ENCODE results near the gene FUT9. TPM values are rescaled to one million over a fixed set of nuclear protein-coding genes. Genes with fewer than 3 reads are reported as not detected.
"Not testable (repeated sequence)": the region's sequence is repeated elsewhere in the genome, so short reads cannot be mapped to it uniquely, and the experiment has no call there.

The FUT9 gene
- total RNA-seq, 1 donor from 2014 or later = 0.03 TPM

DNA sequence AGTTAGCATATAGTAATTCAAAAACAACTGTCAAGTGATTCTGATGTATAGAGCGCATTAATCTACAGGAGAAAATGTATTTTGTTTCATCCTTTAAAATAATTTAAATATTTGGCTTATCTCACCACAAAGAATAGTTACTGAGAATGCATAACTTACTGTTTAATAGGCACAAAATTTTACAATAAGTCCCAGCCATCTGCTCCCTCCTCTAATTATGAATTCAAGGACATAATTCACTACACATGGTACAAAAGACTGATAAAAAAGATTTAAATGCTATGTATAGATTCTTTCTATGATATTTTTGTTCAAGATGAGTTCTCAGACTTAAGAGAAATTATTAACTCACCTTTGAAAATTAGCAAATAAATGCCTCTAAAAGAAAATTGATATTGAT, 242.0 kb downstream of the FUT9 start:
- DNase-seq (ENCODE audit: low spot score) = no peak
- intact Hi-C loops (cut with DNase I) = no loop called here

DNA sequence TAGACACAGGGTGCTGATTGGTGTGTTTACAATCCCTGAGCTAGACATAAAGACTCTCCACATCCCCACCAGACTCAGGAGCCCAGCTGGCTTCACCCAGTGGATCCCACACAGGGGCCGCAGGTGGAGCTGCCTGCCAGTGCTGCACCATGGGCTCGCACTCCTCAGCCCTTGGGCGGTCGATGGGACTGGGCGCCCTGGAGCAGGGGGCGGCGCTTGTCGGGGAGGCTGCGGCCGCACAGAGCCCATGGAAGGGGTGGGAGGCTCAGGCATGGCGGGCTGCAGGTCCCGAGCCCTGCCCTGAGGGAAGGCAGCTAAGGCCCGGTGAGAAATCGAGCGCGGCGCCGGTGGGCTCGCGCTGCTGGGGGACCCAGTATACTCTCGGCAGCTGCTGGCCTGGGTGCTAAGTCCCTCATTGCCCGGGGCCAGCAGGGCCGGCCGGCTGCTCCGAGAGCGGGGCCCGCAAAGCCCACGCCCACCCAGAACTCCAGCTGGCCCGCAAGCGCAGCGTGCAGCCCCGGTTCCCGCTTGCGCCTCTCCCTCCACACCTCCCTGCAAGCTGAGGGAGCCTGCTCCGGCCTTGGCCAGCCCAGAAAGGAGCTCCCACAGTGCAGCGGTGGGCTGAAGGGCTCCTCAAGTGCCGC, 245.1 kb downstream of the FUT9 start:
- intact Hi-C loops (cut with DNase I); DNase-seq (ENCODE audit: low spot score): not testable (repeated sequence)

All from cardiac septum (tissue), 1 donor.